Hindlimb muscle (tissue), 1 donor: Measurements from ENCODE around the gene GNG5. TPM values are rescaled to one million over a fixed set of nuclear protein-coding genes. Genes with fewer than 3 reads are reported as not detected.
"Not testable (repeated sequence)": the region's sequence is repeated elsewhere in the genome, so short reads cannot be mapped to it uniquely, and the experiment has no call there.

Experiments
- DNase-seq: peaks from one replicate; pipeline ENCODE4 v3.0.0-alpha.2; 2013
- polyA plus RNA-seq: library from polyadenylated mRNA; unstranded; fragments of 120-200 nt; gene quantifications from one replicate; pipeline ENCODE4 v1.2.1, GENCODE V29; 2013; ENCODE audit not compliant: insufficient read length

GNG5 gene
- polyA plus RNA-seq, 1 donor: 165 TPM

DNA sequence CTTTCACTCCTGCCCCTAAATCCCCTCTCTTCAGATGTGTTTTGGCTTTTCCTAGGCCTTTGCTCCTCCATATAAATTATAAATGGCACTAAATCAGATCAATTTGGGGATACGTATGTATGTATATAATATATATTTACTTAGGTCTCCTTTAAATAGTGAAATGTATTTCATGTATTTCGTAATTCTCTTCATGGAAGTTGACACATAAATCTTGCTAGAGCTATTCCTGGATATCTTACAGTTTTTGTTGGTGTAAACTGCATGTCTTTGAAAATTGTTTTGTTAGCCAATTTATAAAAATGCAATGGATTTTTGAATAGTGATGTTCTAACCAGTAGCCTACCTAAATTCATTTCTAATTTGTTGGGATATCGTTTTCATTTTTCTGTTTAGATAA is 18.3 kb downstream of the GNG5 start:
- no peak for DNase-seq

DNA sequence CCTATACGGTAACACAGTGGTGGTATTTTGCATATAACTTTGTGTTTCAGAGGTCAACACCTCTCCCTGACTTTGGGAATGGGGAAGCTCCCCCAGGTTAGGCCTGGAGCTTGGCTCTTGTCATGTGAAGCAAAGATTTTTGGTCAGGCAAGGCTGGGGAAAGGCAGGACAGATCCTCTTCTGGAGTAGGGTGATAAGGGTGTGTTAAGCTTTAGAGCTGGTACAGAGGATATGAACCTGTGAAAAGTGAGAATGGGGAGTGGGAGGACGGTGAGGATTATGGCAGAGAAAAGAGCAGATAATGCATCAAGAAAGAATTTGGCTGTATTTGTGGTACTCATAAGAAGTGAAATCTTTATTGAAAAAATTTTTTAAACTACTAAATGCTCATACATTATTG is 25.1 kb downstream of the GNG5 start:
- no peak for DNase-seq

DNA sequence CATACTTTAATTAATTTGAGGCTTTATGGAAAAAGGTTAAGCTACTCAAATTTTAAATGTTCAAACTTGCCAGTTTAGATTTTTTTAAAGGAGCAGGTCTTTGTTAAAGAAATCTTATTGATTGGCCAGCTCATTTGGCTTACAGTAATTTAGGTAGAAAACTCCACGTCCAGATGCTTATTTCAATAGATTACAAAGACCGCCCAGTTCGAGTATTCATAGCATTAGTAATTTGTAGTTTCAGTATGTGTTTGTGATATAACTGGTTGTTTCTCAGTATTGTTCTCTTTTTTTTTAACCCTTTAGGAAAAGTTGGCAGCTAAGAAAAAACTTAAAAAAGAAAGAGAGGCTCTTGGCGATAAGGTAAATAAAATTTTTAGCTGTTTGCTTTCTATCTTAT is 25.7 kb downstream of the GNG5 start:
- DNase-seq: no peak

DNA sequence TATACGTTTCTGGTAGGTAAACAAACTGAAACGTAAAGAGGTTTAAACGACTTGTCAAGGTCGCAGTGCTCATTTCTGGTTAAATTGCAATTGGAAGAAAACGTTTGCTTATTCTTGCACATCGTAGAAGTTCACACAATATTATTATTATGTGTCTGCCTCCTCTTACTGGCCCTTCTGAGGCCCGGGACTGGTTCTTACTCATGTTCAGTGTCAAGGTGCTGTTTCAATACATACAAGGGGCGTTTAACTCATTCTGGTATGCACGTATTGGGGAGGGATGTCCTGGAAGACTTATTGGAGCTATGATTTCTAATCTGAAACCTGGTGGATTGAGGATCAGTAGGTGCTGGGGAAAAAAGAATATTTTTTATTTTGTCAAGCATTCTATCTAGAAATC is 26.4 kb downstream of the GNG5 start:
- no peak for DNase-seq

DNA sequence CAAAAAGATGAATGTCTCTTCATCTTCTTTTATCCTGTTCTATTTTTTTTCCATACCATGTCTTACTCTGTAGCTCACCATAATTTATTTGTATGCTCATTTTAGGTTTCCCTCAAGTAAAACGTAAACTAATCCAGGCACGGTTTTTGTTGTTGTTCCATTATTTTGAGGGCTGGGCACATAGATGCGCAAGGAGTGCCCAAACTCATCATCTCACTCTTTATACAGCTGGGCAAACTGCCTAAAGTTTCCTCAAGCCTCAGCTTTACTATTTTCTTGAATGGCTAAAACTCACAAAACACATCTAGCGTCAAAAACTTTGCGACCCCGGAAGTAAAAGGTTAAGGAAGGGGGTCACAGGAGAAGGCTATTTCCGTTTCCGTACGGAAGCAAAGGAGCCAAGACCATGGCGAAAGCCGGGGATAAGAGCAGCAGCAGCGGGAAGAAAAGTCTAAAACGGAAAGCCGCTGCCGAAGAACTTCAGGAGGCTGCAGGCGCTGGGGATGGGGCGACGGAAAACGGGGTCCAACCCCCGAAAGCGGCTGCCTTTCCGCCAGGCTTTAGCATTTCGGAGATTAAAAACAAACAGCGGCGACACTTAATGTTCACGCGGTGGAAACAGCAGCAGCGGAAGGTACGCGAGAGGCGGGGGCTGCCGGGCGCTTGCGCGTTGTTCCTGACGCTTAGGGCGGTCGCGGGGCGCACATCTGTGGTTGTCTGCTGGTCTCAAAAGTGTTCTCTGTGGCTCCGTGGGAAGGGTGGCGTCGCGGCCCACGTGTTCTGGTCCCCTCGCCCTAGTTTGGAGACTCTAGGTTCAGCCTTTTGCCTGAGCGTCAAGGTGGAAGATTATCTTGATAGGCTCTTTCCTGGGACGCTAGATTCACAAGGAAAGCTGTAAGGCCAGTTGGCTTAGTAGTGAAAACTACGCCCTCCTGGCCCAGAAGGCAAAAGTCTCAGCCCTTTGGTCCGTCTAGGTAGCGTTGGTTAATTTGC is 27.2 kb downstream of the GNG5 start, which contains the start of gene RPF1:
TSS of gene RPF1 (plus strand) at position 391 of the 993 bp plus-strand sequence. CDS start at position 407, 16 bp downstream.
- DNase-seq: peak; percentile 85

DNA sequence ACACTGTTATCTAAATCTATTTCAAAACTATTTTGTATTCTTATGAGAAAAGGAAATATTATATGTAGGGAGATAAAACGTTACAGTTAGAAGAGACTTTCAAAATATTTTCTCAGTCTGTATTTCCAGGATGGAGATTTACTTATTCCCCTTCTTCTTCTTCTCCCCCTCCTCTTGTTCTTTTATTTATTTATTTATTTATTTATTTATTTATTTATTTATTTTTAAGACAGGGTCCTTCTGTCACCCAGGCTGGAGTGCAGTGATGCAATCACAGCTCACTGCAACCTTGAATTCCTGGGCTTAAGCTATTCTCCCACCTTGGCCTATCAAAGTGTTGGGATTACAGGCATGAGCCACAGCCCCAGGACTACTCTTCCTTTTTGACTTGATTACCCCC is 30.2 kb downstream of the GNG5 start:
- DNase-seq: no peak

DNA sequence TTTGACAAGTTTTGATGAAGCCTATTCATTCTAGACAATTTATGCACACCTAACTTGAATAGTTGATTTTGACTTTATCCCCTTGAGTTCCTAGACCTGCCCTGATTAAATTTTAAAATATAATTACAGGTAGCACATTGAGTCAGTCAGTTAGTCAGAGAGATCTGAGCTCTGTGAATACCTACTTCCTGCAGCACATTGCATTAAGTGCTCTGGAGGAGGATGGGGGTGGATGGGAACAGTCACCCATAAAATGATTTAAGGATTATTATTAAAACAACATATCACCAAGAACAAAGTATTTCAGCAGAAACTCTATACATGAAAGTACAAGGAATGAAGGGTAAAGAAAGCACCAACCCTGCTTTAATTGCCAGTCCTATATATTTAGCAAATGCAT is 39.1 kb downstream of the GNG5 start:
- no peak for DNase-seq

DNA sequence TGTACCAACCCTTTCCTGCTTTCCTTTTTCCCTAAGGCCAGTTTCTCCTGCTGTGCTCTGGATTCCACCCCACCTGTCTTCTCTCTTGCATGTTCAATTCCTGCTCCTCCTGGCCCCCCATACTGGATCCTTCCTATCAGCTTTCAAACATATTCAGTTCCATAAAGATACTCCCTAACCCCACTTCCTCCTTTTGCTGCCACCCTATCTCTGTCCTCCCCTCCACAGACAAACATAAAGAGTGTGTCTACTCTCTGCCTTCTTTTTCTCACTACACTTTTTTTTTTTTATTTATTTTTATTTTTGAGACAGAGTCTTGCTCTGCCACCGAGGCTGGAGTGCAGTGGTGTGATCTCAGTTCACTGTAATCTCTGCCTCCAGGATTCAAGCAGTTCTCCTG is 44.3 kb downstream of the GNG5 start:
- no peak for DNase-seq

DNA sequence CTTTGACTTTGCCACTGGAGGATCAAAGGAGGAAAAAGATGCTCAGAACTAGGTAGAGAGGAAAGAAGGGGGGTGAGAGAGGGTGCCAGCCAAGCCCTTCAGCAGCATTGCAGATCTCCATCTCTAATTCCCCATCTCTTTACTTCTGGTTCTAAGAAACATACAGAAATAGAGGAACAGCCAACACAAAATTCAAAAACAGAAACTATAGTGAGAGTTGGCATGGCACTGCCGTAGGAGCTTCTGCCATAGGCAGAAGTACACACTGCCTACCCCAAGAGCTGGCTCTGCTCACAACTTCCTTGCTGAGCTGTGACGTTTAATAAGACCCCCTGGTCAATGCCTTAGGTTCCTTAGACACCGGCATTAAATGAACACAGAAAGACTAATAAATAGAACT is 53.9 kb downstream of the GNG5 start:
- DNase-seq: no peak

DNA sequence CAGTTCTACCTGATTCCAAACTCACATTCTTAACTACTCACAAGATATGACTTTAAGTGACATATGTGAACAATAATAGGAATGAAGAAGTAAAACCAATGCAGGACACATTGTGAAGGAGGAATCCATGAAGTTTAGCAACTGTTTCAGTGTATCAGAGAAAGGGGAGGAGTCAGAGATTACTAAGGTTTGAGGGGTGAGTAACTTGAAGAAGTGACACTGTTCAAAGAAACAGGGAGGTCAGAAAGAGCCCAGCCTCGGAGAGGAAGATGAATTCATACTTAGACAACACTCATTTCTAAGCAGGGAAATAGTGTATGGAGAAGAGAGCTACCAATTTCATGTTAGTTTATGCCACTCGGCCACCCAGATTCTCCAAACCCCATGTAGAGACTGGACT is 55.5 kb downstream of the GNG5 start:
- no peak for DNase-seq

DNA sequence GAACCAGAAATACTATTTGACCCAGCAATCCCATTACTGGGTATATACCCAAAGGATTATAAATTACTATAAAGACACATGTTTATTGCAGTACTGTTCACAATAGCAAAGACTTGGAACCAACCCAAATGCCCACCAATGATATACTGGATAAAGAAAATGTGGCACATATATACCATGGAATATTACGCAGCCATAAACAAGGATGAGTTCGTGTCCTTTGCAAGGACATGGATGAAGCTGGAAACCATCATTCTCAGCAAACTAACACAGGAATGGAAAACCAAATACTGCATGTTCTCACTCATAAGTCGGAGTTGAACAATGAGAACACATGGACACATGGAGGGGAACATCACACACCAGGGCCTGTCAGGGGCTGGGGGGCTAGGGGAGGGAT is 57.7 kb downstream of the GNG5 start:
- DNase-seq: not testable (repeated sequence)

Other genes with a start within 250 kb of the GNG5 start
- gene SAMD13, start 204.9 kb downstream of the GNG5 start, polyA plus RNA-seq: 10.7 TPM
- gene DNASE2B, start 108.1 kb downstream of the GNG5 start, polyA plus RNA-seq: 0.17 TPM
- gene RPF1, start 27.3 kb downstream of the GNG5 start, polyA plus RNA-seq: 34.0 TPM
- 1.8 TPM for gene SPATA1, start 195 bp downstream of the GNG5 start, polyA plus RNA-seq
- 5.8 TPM for gene CTBS, start 67.9 kb upstream of the GNG5 start, polyA plus RNA-seq
- gene SSX2IP, start 183.9 kb upstream of the GNG5 start, polyA plus RNA-seq: 14.2 TPM